Fibroblast of pulmonary artery (primary cell): ENCODE data around the gene KIFC1.
A peak's percentile ranks its signal among the peaks of the same experiment; 100 is the strongest.

Experiments used
- DNase-seq: peaks from one replicate; pipeline ENCODE4 v3.0.0-alpha.2; 2010; ENCODE audit warnings: low read depth
- H3K4me3 ChIP-seq: replicated peaks from 2 replicates; pipeline ENCODE4 v1.5.1; 2011; ENCODE audit warnings: low read depth, mild to moderate bottlenecking, control low read depth, low read length, moderate library complexity
- TF ChIP-seq, protein P1 (sequence below): IDR thresholded peaks from 2 replicates; pipeline ENCODE4 v1.5.1; 2011; ENCODE audit warnings: mild to moderate bottlenecking, control low read depth, low read length, inconsistent platforms; ENCODE audit errors: missing control alignments

KIFC1 gene

DNA sequence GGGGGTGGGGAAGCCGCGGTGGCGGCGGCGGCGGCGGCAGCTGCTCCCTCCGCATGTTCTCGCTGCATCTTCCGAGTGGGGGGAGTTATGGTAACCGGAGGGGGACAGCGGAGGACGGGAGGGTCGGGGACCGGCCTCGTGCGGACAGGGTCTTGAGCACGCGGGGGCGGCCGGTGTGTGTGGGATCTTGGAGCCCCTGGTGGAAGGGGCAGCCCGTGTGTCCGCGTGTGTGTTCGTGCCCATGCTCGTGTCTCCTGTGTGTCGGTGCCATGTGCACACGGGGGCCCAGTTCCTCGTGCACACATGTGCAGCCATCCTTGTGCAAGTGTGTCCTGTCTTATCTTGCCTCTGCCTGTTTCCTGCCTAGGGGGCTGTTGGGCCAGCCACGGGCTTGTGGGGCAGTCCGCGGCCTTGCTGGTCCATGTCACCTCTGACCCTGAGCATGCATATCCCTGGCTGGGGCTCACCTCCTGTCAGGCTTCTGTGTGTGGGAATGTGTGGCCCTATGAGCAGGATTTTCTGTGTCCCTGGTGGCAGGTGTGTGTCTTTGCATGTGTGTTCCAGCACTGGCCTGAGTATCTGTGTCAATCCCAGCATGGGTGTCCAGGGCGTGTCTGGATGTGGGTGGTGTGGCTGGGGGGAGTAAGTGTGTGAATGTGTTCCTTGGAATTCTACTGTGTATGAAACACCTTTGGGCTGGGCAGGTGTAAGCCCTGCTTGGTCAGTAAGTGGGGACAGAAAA lies 36.8 kb downstream of the KIFC1 start:
- TF ChIP-seq, protein P1, sequence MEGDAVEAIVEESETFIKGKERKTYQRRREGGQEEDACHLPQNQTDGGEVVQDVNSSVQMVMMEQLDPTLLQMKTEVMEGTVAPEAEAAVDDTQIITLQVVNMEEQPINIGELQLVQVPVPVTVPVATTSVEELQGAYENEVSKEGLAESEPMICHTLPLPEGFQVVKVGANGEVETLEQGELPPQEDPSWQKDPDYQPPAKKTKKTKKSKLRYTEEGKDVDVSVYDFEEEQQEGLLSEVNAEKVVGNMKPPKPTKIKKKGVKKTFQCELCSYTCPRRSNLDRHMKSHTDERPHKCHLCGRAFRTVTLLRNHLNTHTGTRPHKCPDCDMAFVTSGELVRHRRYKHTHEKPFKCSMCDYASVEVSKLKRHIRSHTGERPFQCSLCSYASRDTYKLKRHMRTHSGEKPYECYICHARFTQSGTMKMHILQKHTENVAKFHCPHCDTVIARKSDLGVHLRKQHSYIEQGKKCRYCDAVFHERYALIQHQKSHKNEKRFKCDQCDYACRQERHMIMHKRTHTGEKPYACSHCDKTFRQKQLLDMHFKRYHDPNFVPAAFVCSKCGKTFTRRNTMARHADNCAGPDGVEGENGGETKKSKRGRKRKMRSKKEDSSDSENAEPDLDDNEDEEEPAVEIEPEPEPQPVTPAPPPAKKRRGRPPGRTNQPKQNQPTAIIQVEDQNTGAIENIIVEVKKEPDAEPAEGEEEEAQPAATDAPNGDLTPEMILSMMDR: peak; percentile 35
- peak; percentile 38 for DNase-seq
- peak overlapping the region; percentile 70 for H3K4me3 ChIP-seq

DNA sequence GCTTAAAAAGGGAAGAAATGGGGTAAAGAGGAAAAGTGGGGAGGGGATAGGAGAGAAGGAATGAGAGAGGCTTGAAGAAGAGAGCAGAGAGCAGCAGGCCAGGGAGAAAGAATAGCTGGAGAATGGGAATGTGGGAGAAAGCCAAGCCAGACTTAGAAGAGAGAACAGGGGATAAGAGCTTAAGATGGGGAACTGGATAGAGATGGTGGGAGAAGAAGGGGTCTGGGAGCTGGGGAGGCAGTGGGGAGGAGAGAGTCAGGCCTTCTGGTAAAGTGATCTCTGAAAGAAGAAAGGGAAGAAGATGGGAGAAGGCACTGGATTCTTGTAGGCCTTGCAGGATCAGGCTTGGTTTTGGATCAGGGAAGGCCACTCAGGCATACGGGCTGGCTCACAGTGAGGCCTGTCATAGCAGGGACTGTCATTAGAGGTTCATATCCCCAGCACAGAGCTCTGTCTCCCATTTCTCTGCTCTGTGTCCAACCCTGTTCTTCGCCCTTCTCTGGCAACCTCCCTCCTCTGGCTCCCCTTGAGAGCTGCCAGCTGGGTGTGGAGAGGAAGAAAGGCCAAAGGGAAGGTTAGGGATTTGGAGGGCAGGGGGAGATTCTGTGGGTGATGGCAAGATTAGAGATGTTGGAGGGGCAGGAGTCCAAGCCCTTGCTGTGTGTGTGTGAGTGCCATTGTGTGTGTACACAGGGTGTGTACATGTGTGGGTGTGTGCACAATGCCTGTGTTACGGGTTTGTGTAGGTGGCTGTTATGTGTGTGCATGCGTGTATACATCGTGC lies 37.5 kb downstream of the KIFC1 start:
- H3K4me3 ChIP-seq: peak overlapping the region; percentile 70
- no peak for DNase-seq
- TF ChIP-seq, protein P1: no peak

DNA sequence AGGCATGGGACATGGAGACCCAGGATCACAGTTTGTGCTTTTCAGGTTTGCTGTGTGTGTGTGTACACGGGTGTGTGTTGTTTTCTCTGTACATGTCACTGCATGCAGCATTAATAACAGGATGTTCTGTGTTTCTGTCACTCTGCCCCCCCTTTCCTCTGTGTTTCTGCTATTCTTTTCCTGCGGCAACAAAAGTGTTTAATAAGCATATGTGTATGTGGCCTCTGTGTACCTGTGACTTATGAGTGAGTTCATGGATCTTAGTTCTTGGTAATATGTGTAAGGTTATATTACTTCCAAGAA lies 38.1 kb downstream of the KIFC1 start:
- no peak overlapping the region for H3K4me3 ChIP-seq
- TF ChIP-seq, protein P1: no peak

DNA sequence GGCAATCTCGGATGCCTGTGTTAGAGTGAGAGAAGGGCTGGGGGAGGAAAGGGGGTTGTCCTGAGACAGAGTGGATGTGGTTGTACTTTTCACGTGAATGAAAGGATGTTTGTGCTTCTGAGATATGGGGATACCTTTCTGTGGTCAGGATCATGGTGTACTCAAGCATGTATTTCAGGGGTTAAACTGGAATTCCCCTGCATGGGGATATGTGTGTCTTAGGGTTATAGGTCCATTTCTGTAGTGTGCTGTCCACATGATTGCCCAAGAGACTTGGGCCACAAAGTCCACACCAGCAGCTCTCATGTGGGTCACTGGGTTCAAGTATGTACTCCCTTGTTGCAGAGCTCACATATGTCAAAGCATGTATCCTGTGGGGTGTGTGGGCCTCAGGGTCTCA lies 38.7 kb downstream of the KIFC1 start:
- H3K4me3 ChIP-seq: no peak overlapping the region
- DNase-seq: no peak
- TF ChIP-seq, protein P1: no peak

More for the DNA sequence above, 38.1 kb downstream of the KIFC1 start:
- DNase-seq: no peak

DNA sequence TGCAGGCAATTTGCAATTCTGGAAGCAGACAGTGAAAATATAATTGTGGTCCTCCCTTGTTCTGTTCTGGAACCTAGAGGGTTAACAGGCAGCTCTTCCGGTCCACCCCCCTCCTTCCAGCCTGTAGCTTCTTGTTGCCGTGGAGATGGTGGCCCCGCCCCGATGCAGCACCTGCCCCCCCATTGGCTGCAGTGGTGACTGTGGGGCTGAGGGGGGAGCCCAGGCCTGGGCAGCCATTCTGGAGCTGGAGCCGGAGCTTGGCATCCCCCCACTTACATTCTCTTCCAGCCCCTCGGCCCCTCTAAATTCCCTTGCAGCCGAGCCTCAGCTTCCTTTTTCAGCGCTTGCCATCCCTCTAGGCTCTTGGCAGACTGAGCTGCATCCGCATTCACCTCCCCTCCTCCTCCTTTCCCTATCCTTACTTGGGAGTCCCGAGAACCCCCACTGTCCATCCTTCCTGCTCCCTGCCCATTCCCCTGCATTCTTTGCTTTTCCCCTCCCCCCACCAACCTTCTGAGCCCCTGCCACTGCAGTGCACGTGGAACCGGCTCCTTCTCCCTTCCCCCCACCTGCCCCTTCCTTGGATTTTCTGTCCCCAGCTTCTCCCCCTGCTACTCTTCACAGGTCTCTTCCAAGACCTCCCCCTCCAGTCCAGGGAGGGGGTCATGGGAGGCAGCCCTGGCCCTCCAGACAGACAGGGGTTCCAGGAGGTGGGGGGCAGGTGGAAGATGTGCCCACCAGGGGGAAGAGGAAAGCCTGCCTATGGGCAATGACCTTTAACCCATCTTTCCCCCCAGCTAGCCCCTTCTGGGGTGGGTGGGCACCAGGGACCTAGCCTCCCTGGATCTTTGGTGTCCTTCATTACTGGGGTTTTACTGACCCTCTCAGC lies 39.6 kb downstream of the KIFC1 start:
- TF ChIP-seq, protein P1: no peak
- peak; percentile 57 for DNase-seq
- peak overlapping the region; percentile 7 for H3K4me3 ChIP-seq

DNA sequence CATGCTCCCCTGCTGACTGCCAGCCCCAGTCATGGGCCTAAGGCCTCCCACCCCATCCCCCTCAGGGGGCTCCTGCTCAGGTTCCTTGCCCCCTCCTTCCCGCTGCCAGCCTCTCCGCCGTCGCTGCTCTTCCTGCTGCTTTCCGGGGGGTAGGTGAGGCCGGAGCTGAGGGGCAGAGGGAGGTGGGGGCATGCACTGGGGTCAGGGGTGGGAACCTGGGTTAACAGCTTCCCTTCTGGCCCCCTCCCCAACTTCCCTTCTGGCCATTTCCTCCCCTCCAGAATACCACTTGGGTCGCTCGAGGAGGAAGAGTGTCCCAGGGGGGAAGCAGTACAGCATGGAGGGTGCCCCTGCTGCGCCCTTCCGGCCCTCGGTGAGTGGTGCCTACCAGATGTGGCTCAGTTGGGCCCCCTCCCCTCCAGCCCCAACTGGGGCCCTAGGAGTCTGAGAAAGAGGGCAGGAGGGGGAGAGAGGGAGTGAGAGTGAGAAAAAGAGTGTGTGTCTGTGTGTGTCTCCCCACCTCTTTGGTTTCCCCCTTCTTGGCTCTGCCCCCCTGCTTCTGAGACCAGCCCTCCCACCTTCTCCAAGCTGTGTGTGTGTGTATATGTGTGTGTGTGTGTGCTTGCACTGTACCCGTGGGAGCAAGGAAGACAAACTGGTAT lies 40.4 kb downstream of the KIFC1 start:
- DNase-seq: no peak
- H3K4me3 ChIP-seq: no peak overlapping the region

More for the DNA sequence above, 40.4 kb downstream of the KIFC1 start:
- TF ChIP-seq, protein P1: no peak
